ENCODE measurements around the gene TPO. TPM values are rescaled to one million over a fixed set of nuclear protein-coding genes. Genes with fewer than 3 reads are reported as not detected.

The TPO gene
- total RNA-seq, 1 donor from 2014 or later = 17.5 TPM

DNA sequence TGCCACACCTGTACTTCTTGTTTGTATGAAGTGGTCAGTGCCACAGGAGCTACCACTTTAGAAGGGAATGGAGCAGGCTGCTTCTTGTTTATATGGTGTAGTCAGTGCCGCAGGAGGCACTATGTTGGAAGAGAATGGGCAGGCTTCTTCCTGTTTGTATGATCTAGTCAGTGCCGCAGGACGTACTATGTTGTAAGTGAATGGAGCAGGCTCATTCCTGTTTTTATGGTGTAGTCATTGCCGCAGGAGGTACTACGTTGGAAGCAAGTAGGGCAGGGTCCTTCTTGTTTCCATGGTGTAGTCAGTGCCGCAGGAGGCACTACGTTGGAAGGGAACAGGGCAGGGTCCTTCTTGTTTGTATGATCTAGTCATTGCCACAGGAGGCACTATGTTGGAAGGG is 27.3 kb downstream of the TPO start:
- DNase-seq (ENCODE audit: low spot score) = no peak

DNA sequence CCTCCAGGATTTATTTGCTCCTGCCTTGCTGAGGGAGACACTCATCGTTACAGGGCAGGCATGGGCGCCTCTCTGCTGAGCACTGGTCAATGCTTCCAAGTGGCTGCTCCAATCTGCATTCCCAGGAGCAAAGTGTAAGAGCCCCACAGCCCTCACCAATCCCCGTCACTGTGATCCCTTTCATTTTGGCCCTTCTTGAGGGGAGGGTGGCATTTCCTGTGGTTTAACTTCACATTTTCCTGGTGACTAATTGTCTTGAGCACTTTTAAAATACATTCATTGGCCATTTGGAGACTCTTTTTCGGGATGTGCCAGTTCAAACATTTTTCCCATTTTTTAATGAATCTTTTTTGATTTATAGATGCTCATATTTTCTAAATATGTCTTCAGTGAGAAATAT is 33.0 kb downstream of the TPO start:
- DNase-seq (ENCODE audit: low spot score) = no peak

DNA sequence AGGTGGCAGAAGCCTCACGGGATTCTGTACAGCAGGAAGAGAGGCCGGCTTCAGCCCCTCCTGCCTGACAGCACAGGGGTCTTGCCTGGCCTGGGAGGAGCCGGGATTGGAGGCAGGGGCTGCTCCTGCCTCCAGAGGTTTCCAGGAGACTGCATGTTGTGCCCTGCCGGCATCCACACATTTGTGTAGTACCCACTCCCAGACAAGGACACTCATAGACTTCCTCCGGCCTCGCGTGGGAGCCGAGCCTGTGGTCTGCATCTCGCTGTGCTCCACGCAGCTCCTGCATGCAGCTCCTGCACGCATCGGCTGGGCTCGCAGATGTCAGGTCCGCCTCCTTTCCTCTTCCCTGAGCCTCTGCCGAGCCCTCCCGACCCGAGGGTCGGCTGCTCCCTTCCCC is 34.7 kb downstream of the TPO start:
- DNase-seq (ENCODE audit: low spot score) = no peak

DNA sequence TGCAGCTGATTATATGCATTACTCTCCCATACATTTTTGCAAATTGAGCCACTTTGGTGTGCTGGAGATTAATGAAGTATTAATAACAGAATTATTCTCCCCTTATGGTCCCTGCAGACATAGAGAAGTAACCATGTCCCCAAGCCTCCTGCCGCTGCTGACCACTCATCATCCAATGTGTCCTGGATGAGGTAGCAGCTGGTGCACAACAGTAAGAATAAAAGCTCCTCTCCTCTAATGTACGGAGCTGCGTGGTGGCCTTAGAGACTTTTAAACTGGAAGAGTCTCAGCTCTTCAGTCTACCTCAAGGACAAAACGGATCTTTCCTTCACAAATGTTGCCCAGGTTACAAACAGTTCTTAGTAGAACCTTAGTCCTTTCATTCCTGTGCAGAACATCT is 37.7 kb downstream of the TPO start:
- DNase-seq (ENCODE audit: low spot score) = no peak

DNA sequence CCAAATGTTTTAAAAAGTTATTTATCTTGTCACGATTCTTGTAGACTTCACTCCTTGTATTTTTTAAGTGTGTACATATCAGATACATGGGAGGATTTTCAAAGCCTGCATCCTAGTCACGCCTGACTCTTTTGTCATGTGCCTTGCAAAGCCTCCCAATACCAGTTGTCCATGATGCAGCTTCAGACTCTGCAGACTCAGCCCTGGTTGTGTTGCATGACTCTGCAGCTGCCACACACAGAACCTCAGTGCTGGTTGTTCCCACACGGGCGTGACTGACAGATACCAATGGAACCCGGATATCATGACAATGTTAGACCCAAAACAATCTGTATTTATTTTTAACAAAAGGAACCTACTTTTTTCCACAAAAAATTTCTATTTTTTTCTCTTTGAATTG is 38.2 kb downstream of the TPO start:
- no peak for DNase-seq (ENCODE audit: low spot score)

DNA sequence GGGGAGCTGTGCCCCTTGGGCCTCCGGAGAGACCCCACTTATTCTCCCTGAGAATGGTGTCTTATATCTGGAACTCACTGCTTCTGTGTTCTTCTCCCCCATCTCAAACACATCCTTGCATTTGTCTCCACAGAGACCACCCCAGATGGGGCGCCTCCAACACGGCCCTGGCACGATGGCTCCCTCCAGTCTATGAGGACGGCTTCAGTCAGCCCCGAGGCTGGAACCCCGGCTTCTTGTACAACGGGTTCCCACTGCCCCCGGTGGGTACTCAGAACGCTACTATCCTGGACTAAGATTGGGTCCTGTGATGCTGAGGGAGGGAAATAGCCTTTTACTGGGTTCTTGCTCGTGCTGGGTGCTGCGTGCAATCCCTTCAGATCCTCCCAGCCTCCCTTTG is 40.3 kb downstream of the TPO start:
- no peak for DNase-seq (ENCODE audit: low spot score)

DNA sequence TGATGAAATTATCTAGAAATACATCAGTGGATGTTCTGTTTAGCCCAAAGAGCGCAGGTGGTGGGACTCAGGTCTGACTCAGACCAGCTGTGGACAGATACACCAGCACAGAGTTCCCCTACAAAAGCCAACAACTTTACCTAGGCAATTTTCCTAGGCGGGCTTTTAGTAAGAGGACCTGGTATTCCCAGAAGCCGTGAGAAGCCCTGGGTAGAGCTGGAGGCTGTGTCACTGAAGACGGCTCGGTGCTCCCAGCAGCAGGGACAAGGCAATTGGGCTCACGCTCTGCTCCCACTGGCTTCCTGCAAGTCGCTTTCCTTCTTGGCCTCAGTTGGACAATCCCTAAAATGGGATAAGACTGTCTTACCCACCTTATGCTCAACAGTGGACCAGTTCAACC is 41.1 kb downstream of the TPO start:
- DNase-seq (ENCODE audit: low spot score) = no peak

DNA sequence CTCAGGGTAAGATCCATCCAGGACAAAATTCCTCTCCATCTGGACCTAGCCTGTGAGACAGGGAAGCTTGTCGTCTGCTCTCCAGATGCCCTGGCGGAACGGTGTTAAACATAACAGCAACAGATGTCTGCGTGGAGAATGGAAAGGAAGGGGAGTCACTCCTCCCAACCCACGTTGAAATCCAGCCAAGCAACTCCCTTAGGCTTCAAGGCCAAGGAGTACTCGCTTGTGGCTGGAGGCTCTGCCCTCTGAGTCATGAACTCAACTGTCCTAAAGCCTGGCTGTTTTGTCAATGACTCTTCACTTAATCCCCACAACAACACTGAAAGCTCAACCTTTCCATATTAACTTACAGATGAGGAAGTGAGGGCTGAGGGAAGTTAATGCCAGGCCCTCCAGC is 42.2 kb downstream of the TPO start:
- DNase-seq (ENCODE audit: low spot score) = no peak

DNA sequence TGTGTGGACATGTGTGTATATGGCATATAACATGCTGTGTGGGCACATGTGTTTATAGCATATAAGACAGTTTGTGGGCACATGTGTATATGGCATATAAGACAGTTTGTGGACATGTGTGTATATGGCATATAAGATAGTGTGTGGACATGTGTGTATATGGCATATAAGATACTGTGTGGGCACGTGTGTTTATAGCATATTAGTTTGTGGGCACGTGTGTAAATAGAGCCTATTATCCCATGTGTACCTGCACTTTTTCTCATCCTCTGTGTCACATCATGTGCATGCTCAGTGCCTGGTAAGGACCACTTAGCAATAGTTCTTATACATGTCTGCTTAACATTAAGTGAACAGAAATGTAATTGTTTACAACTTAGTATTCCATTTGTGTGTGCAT is 45.2 kb downstream of the TPO start:
- DNase-seq (ENCODE audit: low spot score) = no peak

DNA sequence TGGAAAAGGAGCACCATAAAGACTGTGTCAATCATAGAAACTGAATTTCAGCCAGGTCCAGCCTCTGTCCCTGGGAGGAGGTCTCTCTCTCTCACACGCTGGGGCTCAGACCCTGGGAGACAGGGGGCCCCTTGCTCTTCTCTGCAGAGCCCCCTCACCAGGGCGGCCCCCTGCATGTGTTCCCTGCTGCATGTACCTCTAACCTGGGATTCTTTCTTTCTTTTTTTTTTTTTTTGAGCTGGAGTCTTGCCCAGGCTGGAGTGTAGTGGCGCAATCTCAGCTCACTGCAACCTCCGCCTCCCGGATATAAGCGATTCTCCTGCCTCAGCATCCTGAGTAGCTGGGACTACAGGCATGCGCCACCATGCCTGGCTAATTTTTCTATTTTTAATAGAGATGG is 46.5 kb downstream of the TPO start:
- DNase-seq (ENCODE audit: low spot score) = no peak

DNA sequence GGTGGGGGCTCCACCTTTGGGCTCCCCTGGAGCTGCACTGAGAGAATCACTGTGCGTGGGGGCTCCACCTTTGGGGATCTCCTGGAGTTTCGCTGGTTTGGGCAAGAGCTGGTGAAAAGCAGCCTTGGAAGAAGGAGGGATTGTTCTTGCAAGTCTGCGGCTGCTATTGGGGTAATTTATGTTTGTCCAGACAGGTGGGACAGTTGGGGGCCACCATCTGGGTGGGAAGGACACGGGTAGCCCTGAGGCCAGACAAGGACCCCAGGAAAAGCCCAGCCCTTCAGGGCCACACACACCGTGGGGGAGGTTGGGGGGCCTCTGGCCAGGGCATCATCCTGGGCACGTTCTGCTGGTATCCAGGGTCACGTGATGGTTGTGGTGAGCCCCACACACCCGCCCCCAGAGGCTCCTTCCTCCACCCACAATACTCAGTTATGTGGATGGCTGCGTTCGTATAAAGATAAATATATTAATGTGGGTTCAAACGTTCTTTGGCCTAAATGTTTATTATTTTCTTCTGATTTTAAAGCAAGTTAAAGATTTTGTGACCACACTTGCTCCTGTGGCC is 47.7 kb downstream of the TPO start:
- DNase-seq (ENCODE audit: low spot score) = no peak

DNA sequence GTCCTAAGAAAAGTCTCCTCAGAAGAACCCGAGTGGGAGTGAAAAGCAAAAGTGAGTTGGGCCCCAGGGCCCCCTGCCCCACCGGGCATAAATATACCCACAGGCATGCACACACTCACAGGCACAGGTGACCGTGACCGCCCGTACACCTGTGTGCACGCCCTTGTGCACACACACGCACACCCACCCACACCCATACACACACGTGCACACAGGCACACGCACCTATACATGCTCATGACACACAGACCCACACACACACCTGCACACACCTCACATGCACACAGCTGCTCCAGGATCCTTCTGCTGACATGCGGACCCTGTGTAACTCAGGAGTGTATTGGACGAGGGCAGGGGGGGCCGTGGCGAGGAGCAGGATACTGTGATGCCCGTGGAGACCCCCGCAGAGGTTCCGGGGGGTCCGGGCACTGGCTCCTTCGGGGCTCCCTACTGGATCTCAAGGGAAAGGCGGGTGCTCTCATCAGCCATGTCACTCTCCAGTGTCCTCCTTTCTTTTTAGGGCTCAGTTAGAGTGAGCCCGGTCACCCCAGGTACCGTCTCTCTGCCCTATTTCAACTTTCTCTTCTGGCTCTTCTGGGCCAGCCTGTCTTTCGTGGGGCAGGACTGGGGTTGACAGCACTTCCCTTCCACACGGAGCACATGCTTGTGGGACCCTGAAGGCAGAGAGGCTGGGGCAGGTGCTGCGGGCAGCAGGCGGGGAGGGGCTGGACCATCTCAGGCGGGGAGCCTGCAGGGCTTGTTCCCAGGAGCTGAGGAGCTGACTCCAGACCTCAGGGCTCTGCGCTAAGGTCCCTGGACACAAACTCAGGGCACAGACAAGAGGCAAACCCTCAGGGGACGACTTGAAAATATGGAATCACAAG is 48.5 kb downstream of the TPO start:
- DNase-seq (ENCODE audit: low spot score) = no peak

DNA sequence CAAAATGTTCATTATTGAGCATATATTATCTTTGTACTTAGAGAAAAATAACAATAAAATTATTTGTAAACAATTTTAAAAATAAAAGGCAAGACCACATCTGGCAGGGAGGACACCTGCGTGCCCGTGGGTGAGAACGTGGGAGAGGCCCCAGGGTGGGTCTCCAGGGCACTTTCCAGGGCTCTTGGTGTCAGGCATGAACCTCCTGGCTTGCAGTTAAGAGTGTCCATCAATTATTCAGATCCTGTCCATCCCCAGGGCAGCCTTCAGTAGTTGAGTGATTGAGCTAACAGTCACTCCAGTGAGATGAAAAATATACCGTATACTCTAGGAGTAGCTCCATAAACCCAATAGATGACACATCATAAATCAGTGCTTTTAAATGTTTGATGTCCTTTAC is 49.7 kb downstream of the TPO start:
- DNase-seq (ENCODE audit: low spot score) = peak; percentile 41

DNA sequence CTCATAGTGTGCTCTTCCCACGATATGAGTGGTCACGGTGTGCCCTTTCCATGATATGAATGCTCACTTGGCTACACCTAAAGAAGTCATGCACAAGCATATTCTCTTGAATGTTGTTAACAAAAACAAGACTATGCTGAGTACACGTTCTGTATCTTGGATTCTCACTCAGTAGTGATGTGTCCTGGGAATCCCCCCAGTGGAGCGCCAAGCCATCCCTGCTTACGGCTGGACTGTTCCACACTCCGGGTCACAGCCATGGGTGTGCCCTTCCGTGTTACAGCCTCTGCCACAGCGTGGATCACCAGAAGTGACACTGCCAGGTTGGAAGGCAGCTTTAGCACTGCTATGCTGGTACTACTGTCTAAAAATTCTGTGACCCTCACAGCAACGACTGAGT is 59.1 kb downstream of the TPO start:
- DNase-seq (ENCODE audit: low spot score) = peak; percentile 62

DNA sequence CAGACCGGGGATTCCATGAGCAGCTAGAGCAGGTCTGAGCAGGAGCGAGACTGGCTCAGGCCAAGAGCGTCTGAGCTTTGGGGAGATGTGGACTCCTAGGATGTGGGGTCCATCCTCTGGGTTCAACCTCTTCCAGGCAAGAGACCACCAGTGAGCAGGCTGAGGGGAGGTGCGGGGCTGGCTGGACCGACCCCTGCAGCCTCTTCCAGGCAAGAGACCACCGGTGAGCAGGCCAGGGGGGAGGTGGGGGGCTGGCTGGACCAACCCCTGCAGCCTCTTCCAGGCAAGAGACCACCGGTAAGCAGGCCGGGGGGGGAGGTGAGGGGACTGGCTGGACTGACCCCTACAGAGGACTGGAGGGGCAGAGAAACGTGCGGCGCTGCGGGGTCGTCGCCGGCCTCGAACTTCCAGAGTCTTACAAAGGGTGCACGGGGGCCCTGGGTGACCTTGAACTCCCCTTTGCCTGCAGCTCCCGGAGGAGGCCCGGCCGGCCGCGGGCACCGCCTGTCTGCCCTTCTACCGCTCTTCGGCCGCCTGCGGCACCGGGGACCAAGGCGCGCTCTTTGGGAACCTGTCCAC is 63.4 kb downstream of the TPO start:
- DNase-seq (ENCODE audit: low spot score) = peak; percentile 86

DNA sequence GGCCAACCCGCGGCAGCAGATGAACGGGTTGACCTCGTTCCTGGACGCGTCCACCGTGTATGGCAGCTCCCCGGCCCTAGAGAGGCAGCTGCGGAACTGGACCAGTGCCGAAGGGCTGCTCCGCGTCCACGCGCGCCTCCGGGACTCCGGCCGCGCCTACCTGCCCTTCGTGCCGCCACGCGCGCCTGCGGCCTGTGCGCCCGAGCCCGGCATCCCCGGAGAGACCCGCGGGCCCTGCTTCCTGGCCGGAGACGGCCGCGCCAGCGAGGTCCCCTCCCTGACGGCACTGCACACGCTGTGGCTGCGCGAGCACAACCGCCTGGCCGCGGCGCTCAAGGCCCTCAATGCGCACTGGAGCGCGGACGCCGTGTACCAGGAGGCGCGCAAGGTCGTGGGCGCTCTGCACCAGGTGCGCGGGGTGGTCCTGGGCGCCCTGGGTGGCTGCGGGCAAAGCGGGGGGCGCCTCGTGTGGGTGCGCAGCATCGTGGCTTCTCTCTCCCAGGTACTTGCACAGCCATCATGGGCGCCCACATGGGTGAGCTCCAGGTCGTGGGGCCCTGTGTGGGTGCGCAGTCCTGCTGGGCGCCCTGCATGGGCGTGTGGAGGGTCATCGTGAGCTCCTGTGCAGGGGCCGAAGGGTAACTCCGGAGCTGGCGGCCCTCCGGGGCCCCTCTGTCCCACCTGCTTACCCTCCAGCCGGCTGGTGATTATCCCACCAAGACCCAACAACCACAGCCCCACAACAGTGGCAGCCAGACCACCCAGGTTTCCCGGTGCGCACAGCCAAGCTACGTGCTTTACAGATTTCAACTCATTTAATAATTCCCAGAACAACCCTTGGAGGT is 64.2 kb downstream of the TPO start:
- DNase-seq (ENCODE audit: low spot score) = peak; percentile 88

DNA sequence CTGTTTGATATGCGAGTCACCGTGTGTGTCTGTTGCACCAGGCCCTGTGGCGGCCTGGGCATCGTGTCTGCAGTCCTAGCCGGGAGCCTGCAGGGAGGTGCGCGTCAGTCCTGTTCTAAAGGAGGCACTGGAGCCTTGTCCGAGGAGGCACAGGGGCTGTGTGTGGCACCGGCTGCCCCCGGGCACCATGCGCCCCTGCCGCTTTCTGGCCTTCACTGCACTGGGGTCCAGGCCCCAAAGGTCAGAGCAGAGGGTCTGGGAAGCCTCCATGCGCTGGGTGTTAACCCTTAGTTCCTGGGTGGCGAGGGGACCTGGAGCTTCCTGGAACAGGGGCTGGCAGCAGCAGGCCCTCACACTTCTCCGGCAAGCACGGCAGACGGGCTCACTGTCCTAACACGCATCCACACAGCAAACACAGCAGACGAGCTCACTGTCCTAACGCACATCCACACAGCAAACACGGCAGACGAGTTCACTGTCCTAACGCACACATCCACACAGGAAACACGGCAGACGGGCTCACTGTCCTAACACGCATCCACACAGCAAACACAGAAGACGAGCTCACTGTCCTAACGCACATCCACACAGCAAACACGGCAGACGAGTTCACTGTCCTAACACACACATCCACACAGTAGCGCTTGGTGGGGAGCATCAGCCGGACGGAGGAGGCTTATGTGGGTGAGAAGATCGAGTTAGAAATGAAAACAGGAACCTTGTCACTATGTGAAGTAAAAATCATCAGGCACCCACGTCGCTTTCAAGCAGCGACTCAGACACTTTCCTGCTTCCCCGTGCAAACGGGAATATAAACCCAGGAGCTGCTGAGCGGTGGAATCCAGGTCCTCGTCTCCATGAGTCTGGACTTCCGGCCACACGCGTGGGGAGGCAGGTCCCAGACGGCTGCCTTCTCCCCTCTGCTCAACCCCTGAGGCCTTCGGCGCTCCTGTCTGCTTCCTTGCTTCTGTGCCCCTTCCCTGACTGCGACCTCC is 65.3 kb downstream of the TPO start:
- peak; percentile 85 for DNase-seq (ENCODE audit: low spot score)

DNA sequence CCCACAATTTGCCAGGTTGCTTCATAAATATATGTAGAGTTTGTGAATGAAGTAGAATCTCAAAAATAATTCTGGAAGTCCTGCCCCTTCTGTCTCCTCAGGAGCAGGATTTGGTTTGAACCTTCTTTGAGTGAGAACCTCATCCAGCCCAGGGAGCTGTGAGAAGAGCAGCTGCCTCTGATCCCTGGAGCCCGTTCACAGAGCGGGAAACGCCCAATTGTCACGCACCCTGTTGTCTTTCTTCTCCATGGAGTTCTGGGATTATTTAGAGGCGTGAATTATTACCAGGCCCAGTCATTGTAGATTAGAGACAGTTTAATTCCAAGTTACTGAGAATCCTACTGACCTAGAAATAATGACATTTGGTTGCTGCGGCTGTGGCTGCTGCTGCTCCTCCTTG is 66.1 kb downstream of the TPO start:
- DNase-seq (ENCODE audit: low spot score) = no peak

DNA sequence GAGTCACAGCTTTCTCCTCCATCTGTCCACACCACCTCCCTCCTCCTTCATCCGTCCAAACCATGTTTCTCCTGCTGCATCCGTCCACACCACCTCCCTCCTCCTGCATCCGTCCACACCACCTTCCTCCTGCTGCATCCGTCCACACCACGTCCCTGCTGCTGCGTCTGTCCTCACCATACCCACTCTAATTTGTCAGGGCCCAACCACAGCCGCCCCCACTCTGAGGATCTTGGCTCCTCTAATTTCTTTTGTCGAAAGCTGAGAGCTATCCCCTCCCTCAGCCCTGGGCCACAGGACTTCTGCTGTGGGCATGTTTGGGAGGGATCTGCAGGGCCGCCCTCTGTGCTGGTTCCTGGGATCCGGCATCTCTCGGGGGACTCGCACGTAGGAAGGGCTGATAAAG is 67.4 kb downstream of the TPO start:
- DNase-seq (ENCODE audit: low spot score) = peak; percentile 84

DNA sequence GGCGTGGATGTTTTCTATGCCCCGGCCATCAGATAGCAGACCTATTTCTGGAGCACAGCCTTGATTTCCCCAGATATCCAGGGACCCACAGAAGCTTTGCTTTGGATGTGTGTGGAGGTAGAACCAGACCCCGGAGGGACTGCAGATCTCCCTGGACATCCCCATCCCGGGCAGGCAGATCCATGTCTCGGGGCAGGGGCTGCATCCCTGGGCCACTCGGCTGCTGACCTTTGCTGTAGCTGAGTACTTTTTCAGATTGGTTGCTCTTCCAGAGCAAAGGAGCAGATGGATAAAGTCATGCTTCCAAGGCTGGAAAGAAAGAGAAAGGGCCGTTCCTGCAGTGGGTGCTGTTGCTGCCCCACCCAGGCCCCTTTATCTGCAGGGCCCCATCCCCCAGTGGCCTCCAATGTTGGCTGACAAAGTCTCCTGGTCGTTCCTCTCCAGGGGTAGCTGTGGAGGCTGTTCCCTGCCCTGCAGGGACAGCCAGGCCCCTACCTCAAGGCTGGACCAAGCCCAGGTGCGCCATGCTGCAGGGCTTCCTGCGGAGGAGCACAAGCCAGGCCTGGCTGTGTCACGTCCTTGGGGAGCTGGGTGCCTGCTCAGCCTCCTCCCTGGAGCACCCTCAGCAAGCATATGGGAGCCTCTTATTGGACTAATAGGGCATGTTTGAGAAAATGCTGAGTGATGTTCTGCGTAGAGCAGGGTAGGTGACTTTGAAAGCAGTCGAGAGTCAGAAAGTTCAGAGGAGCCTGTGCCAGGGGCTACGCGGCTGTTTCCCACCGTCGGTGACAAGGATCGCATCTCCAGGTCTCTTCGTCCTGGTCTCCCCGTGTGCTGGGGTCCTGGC is 68.4 kb downstream of the TPO start:
- peak; percentile 69 for DNase-seq (ENCODE audit: low spot score)

All from mesenteric fat pad (tissue), 1 donor.